Peyer's patch (tissue), 4 donors: ENCODE data around the gene EPB41L4B.

Experiments used
- CTCF ChIP-seq, 6 experiments: fragments of 450-650 bp in 4 of 6; fragments of 200-600 bp in 2 of 6; sonication (generic) in 1 of 6; IDR thresholded peaks; one replicate each; pipeline ENCODE4 v1.5.1; 2017 to 2019; ENCODE audit warnings: antibody characterized with exemption in 6 of 6, mild to moderate bottlenecking in 3 of 6, moderate library complexity in 1 of 6
- POLR2A ChIP-seq, 2 donors: fragments of 450-650 bp; IDR thresholded peaks; one replicate each; pipeline ENCODE4 v1.5.1; 2017; ENCODE audit warnings: antibody characterized with exemption in 2 of 2, mild to moderate bottlenecking in 2 of 2, moderate library complexity in 2 of 2

- no peak for TF ChIP-seq CTCF (IDR thresholded peaks at IDR 0.05)
- no peak for TF ChIP-seq POLR2A (IDR thresholded peaks at IDR 0.05)
Measured at GRCh38 chr9:109270971-109271925, 49.6 kb downstream of the EPB41L4B start.
